Measurements from ENCODE around the gene RASGRF1.

Gene RASGRF1

DNA sequence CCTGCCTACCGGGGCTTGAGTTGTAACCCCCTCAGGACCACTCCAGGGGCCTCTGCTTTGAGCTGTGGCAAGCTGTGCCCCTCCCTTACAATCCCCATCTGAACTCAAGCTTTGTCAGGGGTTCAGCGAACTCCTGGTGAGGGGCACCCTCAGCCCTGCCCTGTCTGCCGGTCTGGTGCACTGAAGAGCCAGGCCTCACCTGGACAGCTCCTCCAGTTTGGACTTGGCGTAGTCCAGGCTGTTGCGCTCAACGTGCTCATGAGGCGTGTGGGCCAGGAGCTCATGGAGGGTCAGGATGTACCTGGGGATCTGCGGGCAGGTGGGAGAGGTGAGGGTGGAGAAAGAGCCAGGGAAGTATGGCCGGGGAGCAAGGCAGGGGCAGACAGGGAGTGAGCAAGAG lies 59.4 kb downstream of the RASGRF1 start:
- TF ChIP-seq CTCF (IDR thresholded peaks at IDR 0.05; ENCODE audit: insufficient read depth, low read length, poor library complexity, severe bottlenecking) = no peak
- H3K27me3 ChIP-seq (replicated peaks; ENCODE audit: control insufficient read depth, insufficient read depth, low read length) = no peaks in the 10 kb centered on the region

DNA sequence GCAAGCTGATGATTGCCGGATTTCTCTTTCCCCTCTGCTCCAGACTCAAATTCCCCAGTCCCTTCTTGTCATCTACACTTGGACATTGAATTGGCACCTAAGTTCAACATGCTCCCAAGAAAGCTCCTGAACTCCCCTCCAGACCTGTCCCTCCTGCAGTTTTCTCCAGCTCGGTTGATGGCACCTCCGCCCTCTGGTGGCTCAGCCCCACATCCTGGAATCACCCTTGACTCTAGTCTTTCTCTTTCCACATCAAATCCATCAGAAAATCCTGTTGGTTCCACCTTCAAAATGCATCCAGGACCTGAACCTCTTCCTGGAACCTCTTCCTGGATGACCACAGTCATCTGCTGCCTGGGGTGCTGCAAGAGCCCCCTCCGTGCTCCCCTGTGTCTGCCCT lies 60.1 kb downstream of the RASGRF1 start:
- no peaks in the 10 kb centered on the region for H3K36me3 ChIP-seq (ENCODE audit: control insufficient read depth, insufficient read depth, low read length)
- H3K4me3 ChIP-seq (replicated peaks; ENCODE audit: low read depth, low read length) = no peak overlapping the region
- DNase-seq (ENCODE audit: extremely low read depth, insufficient read length) = no peak
- no peaks in the 10 kb centered on the region for H3K27me3 ChIP-seq (replicated peaks; ENCODE audit: control insufficient read depth, insufficient read depth, low read length)
- peak; percentile 17 for TF ChIP-seq CTCF (IDR thresholded peaks at IDR 0.05; ENCODE audit: insufficient read depth, low read length, poor library complexity, severe bottlenecking)

More for the DNA sequence above, 59.4 kb downstream of the RASGRF1 start:
- DNase-seq (ENCODE audit: extremely low read depth, insufficient read length) = no peak
- H3K36me3 ChIP-seq (ENCODE audit: control insufficient read depth, insufficient read depth, low read length) = no peaks in the 10 kb centered on the region
- no peak overlapping the region for H3K4me3 ChIP-seq (replicated peaks; ENCODE audit: low read depth, low read length)

DNA sequence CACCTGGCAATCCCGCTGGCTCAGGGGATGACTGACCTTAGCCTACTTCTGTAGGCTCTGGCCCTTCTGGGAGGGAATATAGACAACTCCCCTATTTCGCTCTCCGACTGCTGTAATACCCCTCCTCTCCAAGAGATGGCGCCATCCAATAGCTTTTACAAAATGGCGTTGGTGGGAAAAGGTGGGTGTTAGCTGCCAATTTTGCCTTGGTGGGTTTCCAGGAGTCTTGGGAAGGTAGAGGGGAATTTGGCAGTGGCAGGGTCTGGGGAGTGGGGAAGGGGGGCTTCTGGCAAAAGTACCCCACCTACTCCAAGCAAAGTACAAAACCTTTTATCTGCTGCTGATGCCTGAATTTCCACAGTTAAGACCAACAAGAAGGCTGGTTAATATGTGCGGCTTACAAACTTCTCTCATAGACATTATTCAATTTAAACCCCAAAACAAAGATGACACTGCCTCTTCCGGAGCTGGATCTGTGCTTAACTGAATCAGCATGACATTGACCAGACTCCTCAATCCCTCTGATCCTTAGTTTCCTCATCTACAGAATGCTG lies 62.1 kb downstream of the RASGRF1 start:
- H3K27me3 ChIP-seq (replicated peaks; ENCODE audit: control insufficient read depth, insufficient read depth, low read length) = no peaks in the 10 kb centered on the region
- TF ChIP-seq CTCF (IDR thresholded peaks at IDR 0.05; ENCODE audit: insufficient read depth, low read length, poor library complexity, severe bottlenecking) = peak; percentile 90
- no peaks in the 10 kb centered on the region for H3K36me3 ChIP-seq (ENCODE audit: control insufficient read depth, insufficient read depth, low read length)
- H3K4me3 ChIP-seq (replicated peaks; ENCODE audit: low read depth, low read length) = no peak overlapping the region
- DNase-seq (ENCODE audit: extremely low read depth, insufficient read length) = no peak

- TF ChIP-seq CTCF (IDR thresholded peaks at IDR 0.05; ENCODE audit: insufficient read depth, low read length, poor library complexity, severe bottlenecking) = no peak
- no peak for DNase-seq (ENCODE audit: extremely low read depth, insufficient read length)
- Histone ChIP-seq H3K27me3 (replicated peaks; ENCODE audit: control insufficient read depth, insufficient read depth, low read length) (no peaks in the 10 kb centered on the region), H3K36me3 (ENCODE audit: control insufficient read depth, insufficient read depth, low read length) (no peaks in the 10 kb centered on the region), H3K4me3 (replicated peaks; ENCODE audit: low read depth, low read length) (no peak overlapping the region)
Measured at GRCh38 chr15:79027532-79028410, 62.8 kb downstream of the RASGRF1 start.

DNA sequence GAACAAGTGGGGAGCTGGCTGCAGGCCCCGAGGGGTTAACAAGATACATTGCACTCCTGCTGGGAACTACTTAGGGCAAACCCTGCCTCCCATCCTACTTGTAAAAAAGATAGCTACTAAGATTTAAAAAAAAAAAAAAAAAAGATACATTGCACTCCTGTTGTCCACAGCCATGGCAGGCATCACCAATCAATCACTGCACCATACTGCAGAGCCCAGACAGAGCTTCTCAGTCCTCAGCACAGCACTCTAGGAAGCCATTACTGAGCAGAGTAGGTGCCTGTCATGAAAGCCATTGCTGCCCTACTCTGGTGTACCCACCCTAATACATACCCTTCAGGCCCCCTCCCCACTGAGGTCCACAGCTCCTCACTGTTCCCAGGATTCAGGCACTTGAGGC lies 64.8 kb downstream of the RASGRF1 start:
- no peak for DNase-seq (ENCODE audit: extremely low read depth, insufficient read length)
- Histone ChIP-seq H3K4me3 (replicated peaks; ENCODE audit: low read depth, low read length) (no peak overlapping the region), H3K27me3 (replicated peaks; ENCODE audit: control insufficient read depth, insufficient read depth, low read length) (no peaks in the 10 kb centered on the region), H3K36me3 (ENCODE audit: control insufficient read depth, insufficient read depth, low read length) (no peaks in the 10 kb centered on the region)
- no peak for TF ChIP-seq CTCF (IDR thresholded peaks at IDR 0.05; ENCODE audit: insufficient read depth, low read length, poor library complexity, severe bottlenecking)
